NCI-H128 (cell line): ENCODE data around the gene OR2H2.

Experiments used
- DNase-seq: peaks from one replicate; lab custom pipeline; 2025; ENCODE audit not compliant: unreplicated experiment; lab: John Stamatoyannopoulos, UW

OR2H2 gene

GRCh38 chr6:29591677-29592076, 6.8 kb downstream of the OR2H2 start:
- DNase-seq, result no peak

DNA sequence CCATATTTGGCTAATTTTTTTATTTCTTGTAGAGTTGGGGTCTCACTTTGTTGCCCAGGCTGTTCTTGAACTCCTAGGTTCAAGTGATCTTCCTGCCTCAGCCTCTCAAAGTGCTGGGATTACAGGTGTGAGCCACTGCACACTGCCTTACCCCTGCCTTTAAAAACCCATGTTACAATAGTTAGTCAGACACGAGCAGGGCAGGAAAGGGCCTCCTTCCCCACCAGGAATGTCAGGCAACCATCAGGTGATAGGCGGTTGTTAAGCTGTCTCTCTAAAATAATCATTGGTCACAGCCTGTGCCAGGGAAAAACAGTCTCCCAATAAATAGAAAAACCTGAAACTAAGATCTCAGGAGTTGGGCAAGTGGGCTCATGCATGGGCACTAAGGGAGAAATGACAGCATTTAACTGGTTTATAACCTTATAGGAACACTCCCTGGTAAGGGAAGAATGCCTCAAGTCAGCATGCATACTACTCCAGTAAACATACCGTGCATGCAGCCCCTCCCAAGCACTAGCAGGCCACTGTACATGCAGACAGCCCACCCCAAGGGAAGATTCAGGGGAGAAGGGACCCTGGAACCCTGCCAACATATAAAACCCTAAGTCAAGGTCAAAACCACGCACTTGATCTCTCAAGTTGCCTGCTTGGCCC, 8.4 kb downstream of the OR2H2 start:
- DNase-seq, result no peak

DNA sequence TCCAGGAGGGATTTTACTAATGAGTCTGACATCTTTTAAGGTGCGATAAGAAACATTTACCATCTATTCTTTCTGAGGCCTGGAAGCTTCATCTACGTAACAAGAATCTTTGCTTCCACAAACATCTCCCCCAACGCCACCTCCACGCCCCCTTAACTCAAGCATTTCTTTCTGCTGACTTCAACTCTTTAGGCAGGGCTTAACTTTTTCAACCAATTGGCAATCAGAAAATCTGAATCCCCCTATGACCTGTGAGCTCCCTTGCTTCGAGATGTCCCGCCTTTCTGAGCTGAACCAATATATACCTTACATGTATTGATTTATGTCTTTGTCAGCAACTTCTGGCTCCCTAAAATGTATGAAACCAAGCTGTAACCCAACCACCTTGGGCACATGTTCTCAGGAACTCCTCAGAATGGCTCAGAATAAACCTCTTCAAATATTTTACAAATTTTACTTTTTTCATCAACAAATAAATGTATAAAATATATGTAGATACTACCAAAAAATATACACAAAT, 11.5 kb downstream of the OR2H2 start:
- no peak for DNase-seq

- no peak for DNase-seq
These were observed 12.3 kb downstream of the OR2H2 start for GRCh38 chr6:29597184-29597583.

GRCh38 chr6:29598172-29598747, 13.3 kb downstream of the OR2H2 start:
- DNase-seq, result no peak

DNA sequence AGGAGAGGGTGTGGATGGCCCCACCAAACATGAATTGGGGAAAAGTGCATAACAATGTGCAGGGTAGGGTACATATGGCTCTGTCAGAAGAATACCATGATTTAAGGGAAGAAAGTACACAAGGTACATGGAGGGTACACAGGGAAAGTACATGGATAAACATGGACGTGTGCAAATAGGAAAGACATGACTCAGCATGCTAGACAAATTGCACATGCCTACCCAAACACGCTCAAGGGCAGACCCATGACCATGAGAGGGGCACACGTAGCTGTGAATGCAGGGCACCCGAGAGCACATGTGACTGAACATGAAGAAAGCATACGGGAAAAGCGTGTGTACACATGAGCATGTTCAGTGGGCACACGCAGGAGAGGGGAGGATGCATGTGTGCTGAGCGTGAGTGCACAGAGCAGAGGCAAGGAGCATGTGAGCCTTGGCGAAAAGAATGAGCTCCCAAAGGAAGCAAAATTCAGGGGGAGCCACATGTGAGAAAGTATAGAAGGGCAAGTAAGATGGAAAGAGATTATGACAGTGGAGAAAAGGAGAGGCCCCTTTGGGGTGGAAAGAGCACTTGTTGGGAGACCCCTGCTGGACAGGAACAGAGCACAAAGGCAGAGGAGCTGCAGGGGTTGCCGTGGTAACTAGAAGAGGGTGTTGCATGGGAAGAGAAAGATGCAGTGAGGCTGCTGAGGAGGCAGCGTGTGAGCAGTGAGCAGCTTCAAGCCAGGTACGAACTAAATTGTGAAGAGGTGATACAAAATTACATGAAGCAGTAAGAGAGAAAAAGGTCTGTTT, 17.8 kb downstream of the OR2H2 start:
- no peak for DNase-seq

DNA sequence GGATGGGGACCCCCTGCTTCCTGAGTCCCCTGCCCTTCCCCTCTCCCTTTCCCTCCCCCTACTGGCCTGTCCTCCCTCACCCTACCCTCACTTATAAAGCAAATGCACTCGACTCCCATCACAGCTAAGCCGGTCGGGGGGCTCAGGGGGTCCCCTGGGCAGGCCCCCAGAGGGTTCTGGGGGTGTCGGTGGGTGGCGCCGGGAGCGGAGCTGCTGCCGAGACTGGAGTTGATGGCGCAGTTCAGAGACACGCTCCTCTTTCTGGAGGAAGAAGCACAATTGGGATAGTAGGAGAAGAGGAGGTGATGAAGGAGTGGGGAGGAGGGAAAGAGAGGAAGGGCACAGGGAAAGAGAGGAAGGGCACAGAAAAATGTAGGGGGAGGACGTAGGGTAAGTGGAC, 18.5 kb downstream of the OR2H2 start:
- no peak for DNase-seq

- DNase-seq, result no peak
These were observed 19.0 kb downstream of the OR2H2 start for GRCh38 chr6:29603930-29604329.

DNA sequence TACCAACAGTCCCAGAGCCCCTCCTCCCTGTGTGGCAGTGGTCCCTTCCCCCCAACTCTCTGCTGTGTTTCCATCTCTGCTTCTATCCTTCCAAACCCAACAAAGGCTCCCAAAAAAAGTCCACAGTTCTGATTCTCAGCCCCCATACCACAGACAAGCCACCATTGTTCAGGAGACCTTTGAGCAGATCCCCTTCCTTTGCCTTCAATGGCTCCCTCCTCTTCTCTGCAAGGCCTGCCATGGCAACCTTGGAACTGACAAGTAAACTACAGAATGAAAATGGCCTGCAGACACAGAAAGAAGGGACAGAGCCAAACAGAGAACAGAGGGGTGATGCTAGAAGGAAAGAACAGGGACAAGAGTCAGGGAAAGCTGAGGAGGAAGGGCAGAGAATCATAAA, 23.2 kb downstream of the OR2H2 start:
- no peak for DNase-seq

GRCh38 chr6:29610540-29610939, 25.6 kb downstream of the OR2H2 start:
- no peak for DNase-seq

DNA sequence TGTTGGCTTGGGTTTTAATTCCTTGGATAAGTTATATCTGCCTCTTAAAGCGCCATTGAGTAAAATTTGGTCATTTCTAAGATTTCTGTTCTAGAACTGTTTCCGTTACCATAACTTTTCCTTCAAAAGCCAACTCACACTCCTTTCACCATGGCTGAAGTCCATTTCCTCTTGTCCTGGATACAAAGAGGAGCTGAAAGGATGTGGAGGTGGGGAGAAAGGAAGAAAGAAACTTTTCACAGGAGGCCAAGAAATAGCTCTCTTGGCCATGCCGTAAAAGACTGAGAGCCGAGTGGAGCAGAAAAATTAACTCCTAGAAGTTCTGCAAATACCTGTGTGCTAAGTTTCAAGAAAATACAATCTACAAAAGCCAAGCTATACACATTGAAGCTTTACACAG, 26.5 kb downstream of the OR2H2 start:
- DNase-seq, result no peak

DNA sequence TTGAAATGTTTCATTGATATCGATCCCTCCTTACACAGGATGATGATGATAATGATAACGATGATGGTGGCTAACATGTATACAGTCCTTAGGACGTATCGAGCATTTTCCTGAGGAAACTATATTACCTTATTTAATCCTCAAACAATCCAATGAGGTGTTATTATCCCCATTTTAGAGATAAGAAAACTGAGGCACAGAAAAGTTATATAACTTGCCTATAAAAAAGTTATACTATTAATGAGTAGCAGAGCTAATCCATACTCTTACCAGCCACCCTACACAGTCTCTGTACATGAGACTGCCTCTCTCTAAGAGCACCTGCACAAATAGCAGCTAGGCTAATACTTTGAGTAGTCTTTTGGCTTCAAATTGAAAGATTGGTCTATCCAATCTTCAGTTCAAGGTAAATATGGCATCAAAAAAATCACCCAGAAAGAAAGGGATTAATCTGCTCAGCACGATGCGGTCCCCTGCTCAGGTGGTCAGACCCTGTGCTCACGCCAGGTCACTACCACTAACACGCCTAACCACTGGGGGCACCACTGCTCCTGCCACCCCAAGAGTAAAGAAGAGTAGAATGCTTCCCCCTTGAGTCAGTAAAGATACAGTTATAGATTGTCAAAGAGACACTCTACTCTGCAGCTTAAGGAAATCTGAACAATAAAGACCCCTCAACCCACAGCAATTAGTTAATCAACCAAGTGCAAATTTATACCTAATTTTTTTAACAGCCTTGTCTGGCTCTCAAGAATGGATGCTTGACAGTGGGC, 33.0 kb downstream of the OR2H2 start:
- no peak for DNase-seq

DNA sequence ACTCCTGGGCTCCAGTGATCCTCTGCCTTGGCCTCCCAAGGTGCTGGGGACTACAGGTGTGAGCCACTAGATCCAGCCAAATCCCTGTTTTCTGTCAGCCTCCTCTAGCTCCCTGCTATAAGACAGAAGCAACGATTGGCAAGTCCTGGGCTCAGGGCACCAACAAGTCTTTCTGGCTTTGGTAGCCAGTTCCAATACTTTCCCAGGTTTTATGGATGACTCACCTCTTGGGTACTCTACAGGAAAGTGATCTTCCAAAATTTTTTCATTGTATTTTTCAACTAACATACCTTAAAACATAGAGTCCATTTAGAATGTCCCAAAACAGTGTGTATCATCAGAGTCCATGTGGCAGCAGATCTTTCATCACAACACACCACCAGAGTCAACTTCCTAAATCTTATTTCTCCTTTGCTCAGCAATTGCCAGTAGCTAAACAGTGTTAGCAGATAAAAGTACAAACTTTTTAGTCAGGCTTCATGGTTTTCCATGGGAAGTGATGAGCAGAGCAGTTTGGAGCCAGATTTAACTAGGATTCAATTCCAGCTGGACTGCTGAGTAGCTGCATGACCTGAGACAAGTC, 34.7 kb downstream of the OR2H2 start:
- no peak for DNase-seq

GRCh38 chr6:29620630-29621029, 35.7 kb downstream of the OR2H2 start:
- no peak for DNase-seq

- DNase-seq, result no peak
These were observed 39.6 kb downstream of the OR2H2 start for GRCh38 chr6:29624520-29624961.

- DNase-seq, result no peak
These were observed 40.5 kb downstream of the OR2H2 start for GRCh38 chr6:29625337-29625930.

GRCh38 chr6:29626948-29627754, 42.2 kb downstream of the OR2H2 start:
- DNase-seq, result no peak

DNA sequence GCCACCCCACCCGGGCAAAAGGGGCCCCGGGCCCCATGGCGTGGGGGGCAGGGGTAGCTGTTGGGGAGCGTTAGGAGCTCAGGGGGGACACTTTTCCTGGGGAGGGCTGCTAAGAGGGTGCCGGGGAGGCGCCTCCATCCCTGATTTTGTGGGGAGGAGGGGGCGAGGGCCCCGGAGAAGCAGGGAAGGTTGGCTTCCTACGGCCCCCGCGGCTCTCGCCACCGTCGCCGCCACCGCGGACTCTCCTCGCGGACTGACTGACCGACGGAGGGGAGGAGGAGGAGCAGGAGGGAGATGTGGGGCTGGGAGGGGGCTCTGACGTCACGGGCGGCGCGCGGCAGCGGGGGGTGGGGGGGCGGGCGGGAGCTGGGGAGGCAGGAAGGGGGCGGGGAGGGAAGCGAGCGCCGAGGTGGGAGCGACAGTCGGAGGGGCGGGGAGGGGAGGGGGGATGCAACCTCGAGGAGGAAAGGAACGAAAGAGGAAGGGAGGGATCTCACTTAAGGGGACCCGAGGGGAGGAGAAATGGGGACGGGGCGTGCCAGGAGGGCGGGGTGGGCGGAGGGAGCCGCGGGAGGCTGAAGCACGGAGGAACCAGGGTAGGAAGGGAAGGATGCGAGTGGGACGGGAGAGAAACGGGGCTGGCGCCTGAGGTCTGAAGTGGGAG, 43.0 kb downstream of the OR2H2 start:
- DNase-seq, result no peak
